GM12872 (cell line): ENCODE data around the gene NEBL.

Source experiments
- TF ChIP-seq, protein P1 (sequence below): IDR thresholded peaks from 3 replicates; pipeline ENCODE4 v1.5.1; 2011; ENCODE audit warnings: low read depth, mild to moderate bottlenecking, low read length, moderate library complexity; ENCODE audit not compliant: insufficient read depth

NEBL gene

DNA sequence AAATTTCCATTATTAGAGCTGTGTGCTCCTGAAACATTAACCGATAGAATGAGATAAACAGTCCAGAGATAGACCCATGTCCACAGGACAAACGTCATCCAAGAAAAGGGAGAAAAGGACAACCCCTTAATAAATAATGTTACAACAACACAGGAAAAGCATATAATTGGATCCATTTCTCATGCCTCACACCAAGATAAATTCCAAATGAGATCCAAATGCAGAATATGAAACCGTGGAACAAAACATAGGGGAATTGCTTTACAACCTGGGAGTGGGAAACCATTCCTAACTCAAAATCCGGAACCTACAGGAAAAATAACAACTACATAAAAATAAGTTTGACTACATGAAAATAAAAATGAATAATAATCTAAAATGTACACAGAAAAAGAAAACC is 22.4 kb upstream of the NEBL start:
- TF ChIP-seq, protein P1, sequence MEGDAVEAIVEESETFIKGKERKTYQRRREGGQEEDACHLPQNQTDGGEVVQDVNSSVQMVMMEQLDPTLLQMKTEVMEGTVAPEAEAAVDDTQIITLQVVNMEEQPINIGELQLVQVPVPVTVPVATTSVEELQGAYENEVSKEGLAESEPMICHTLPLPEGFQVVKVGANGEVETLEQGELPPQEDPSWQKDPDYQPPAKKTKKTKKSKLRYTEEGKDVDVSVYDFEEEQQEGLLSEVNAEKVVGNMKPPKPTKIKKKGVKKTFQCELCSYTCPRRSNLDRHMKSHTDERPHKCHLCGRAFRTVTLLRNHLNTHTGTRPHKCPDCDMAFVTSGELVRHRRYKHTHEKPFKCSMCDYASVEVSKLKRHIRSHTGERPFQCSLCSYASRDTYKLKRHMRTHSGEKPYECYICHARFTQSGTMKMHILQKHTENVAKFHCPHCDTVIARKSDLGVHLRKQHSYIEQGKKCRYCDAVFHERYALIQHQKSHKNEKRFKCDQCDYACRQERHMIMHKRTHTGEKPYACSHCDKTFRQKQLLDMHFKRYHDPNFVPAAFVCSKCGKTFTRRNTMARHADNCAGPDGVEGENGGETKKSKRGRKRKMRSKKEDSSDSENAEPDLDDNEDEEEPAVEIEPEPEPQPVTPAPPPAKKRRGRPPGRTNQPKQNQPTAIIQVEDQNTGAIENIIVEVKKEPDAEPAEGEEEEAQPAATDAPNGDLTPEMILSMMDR, result no peak

DNA sequence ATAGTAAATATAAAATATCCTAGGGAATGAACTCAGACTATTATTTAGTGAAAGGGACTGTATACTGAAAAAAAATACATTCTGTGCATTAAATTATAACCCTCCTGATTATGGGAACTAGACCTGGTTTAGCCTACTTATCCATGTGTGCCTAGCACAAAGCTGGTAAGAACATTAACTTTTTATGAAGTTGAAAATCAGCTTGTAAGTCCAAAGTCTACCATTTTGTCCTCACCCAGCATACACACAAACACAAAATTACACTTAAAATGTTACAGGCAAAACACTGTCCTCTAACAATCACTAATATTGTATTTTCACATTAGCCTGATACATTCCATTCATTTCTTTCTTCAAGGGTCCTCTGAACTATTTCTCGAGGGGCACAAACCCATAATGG is 19.9 kb upstream of the NEBL start:
- TF ChIP-seq, protein P1, result no peak

DNA sequence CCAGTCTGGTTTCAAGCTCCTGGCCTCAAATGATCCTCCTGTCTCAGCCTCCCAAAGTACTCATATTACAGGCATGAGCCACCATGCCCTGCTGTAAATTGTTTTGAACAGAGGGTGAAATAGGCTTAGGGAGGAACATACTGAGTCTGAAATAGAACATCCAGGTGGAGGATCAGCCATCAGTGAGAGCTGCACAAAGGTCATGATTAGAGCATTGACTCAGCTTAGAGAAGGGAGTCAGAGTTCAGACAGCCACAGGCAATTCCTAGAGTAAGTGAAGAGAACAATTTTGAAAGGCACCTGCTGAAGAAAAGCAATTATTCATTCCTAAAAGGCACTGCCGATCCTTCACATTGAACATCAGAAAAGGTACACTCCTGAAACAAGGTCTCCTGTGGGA is 15.9 kb upstream of the NEBL start:
- TF ChIP-seq, protein P1, result no peak

DNA sequence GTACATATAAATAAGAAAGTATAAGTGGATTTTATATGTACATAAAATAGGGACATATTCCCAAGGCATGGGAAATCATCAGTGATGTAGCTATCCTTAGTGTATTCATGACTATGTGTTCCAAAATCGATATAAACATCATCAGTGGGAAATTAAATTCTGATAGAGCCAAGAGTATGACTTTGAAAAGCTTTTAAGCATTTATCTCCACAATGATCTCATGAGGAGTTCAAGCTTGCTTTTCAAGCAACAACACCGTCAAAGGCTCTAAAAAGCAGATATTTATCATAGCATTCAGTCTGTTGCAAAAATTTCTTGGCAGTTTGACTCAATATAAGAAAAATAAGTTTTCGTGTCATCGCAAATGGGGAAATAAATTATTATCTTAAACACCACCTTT is 14.5 kb upstream of the NEBL start:
- TF ChIP-seq, protein P1, result no peak

DNA sequence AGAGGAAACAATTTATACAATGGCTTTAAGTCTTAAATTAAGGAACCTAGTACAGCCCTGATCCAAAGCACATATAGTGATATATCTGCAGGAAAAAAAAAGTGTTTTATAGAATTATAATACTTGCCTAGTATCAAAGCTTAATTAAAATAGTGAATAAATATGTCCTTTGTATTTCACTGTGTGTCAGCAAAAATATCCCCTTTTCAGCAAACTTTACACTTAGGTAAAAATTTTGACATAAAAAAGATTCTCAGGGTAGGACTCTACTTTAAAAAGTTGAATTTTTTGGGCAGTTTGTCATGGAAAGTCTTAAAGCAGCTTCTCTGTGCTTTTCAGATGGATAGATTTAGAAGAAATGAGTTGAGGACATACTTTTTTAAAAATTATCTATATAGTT is 12.7 kb upstream of the NEBL start:
- TF ChIP-seq, protein P1, result no peak

DNA sequence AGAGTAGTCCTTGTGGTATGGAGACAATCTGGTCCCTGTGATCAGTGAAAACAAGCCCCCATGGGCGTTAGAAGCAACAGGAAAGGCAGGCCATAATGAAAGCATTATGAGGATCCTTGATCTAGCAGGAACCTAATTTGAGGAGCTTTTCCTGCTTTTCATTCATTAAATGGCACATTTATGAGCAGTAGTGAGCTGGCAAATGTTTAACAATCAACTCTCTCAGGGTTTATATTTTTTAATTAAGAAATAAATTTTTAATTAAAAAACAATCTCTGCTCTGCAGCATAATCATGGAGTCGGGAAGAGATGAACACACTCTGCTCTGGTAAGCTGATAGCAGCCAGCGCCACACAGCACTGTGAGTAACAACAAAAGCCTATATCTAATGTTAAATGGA is 11.3 kb upstream of the NEBL start:
- TF ChIP-seq, protein P1, result no peak

DNA sequence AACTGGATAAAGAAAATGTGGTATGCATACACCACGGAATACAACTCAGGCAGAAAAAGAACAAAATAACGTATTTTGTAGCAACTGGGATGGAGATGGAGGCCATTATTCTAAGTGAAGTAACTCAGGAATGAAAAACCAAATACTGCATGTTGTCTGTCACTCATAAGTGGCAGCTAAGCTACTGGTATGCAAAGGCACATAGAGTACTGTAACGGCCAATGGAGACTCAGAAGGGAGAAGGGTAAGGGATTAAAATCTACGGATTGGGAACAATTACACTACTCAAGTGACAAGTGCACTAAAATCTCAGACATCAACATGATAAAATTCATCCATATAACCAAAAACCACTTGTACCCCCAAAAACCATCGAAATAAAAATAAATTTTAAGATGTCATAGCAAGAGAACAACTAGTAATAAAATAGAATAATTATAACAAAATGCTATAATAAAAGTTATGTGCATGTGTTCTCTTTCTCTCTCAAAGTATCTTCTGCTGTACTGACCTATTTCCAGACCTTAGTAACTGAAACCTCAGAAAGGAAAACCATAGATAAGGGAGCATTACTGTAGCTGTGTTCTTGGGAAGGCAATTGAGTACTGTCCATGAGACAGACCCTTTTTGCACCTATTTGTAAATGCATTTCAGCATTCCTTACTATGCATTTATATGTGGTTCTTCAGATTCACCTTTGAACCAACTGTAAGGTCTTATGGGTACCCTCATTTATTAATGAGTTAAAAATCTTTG is 6.7 kb upstream of the NEBL start:
- TF ChIP-seq, protein P1, result no peak
